Caco-2 (cell line): Measurements from ENCODE around the gene LEMD2. TPM values are rescaled to one million over a fixed set of nuclear protein-coding genes. Genes with fewer than 3 reads are reported as not detected.

ENCODE experiments used
- BruUV-seq: library from RNA; stranded (reverse); fragments of 400-500 nt; replicated peaks from 2 replicates; lab custom pipeline; 2021; lab: Mats Ljungman, UMichigan
- CTCF ChIA-PET: fragments of 300-600 bp; sonication (Branson Sonifier 250); formaldehyde crosslinking; loops from one replicate; lab custom pipeline; 2022; ENCODE audit warnings: antibody characterized with exemption; lab: Charles Lee
- POLR2A ChIA-PET: fragments of 300-600 bp; sonication (Branson Sonifier 250); formaldehyde crosslinking; loops from one replicate; lab custom pipeline; 2022; ENCODE audit warnings: antibody characterized with exemption; lab: Charles Lee
- DNase-seq, 2 experiments: peaks; one replicate each; pipeline versions ENCODE4 v3.0.0 to v3.0.0-alpha.2; 2020 to 2022
- H3K27me3 ChIP-seq: replicated peaks from 2 replicates; pipeline ENCODE4 v1.6.0; 2011; ENCODE audit warnings: low read length; ENCODE audit not compliant: control insufficient read depth, insufficient read depth
- H3K36me3 ChIP-seq: 2 replicates; pipeline ENCODE4 v1.5.1; 2011; ENCODE audit warnings: low read length; ENCODE audit not compliant: control insufficient read depth, insufficient read depth
- H3K4me1 ChIP-seq: fragments of 250-450 bp; sonication (Bioruptor Pico); 2 replicates; pipeline ENCODE4 v1.5.1; 2020; ENCODE audit warnings: mild to moderate bottlenecking
- H3K4me3 ChIP-seq: 2 replicates; pipeline ENCODE4 v1.5.1; 2011; ENCODE audit warnings: low read depth, mild to moderate bottlenecking, control low read depth, low read length
- H3K9me3 ChIP-seq: fragments of 250-450 bp; sonication (Bioruptor Pico); 2 replicates; pipeline ENCODE4 v1.5.1; 2020; ENCODE audit warnings: mild to moderate bottlenecking, moderate library complexity
- H3K27ac Mint-ChIP-seq: one replicate; pipeline ENCODE4 v1.8.0; 2022; ENCODE audit warnings: mixed read lengths; ENCODE audit not compliant: unreplicated experiment
- H3K27me3 Mint-ChIP-seq: one replicate; pipeline ENCODE4 v1.8.0; 2022; ENCODE audit warnings: mixed read lengths; ENCODE audit not compliant: insufficient read depth, unreplicated experiment
- H3K36me3 Mint-ChIP-seq: one replicate; pipeline ENCODE4 v1.8.0; 2022; ENCODE audit warnings: mild to moderate bottlenecking, mixed read lengths; ENCODE audit not compliant: insufficient read depth, unreplicated experiment
- H3K4me1 Mint-ChIP-seq: one replicate; pipeline ENCODE4 v1.8.0; 2022; ENCODE audit warnings: low read depth, mixed read lengths; ENCODE audit not compliant: unreplicated experiment
- H3K4me3 Mint-ChIP-seq: one replicate; pipeline ENCODE4 v1.8.0; 2022; ENCODE audit warnings: mild to moderate bottlenecking, moderate library complexity, mixed read lengths; ENCODE audit not compliant: unreplicated experiment
- H3K9me3 Mint-ChIP-seq: one replicate; pipeline ENCODE4 v1.8.0; 2022; ENCODE audit warnings: mixed read lengths; ENCODE audit not compliant: unreplicated experiment
- CTCF ChIP-seq, 2 experiments: fragments of 200-600 bp in 1 of 2; IDR thresholded peaks; 1 replicate in 1 of 2; 2 replicates in 1 of 2; pipeline versions ENCODE4 v1.5.1 to v1.8.0; 2011 to 2022; ENCODE audit warnings: antibody characterized with exemption in 1 of 2, control low read depth in 1 of 2, inconsistent platforms in 1 of 2, low read depth in 1 of 2, low read length in 1 of 2, mild to moderate bottlenecking in 1 of 2, moderate library complexity in 1 of 2; ENCODE audit not compliant: insufficient read depth in 1 of 2, severe bottlenecking in 1 of 2, unreplicated experiment in 1 of 2
- intact Hi-C: fragments of 100-400 bp; cut with micrococcal nuclease; formaldehyde crosslinking; loops from one replicate; pipeline ENCODE4 v1.10.0; 2022; ENCODE audit not compliant: unreplicated experiment
- total RNA-seq: library from RNA; stranded (reverse); gene quantifications from 2 replicates; pipeline ENCODE4 v1.2.3, GENCODE V29; 2022

The LEMD2 gene
- total RNA-seq, 1 experiment from 2014 or later, result 53.2 TPM

- BruUV-seq, result no TSS peak
- H3K27ac Mint-ChIP-seq, result no peak overlapping the region
- Histone ChIP-seq H3K36me3 (no peaks in the 10 kb centered on the region), H3K9me3 (no peaks in the 10 kb centered on the region), H3K27me3 (0 out of 2 replicates have a peak, but pooled peaks cover 1% of the 10 kb centered on the region), H3K4me3 (no peak overlapping the region), H3K4me1 (no peaks in the 10 kb centered on the region)
- no peaks in the 10 kb centered on the region for H3K36me3 Mint-ChIP-seq
- no peaks in the 10 kb centered on the region for H3K4me1 Mint-ChIP-seq
- intact Hi-C loops, result no loop called here
- DNase-seq, result no peak
- TF ChIP-seq CTCF (IDR thresholded peaks at IDR 0.05; ENCODE audit: insufficient read depth in 1 of 2, low read depth in 1 of 2, low read length in 1 of 2, severe bottlenecking in 1 of 2, unreplicated experiment in 1 of 2), result no peak
- H3K27me3 Mint-ChIP-seq, result no peaks in the 10 kb centered on the region
- ChIA-PET CTCF (no interaction called here), POLR2A (no interaction called here)
- H3K9me3 Mint-ChIP-seq, result no peaks in the 10 kb centered on the region
- H3K4me3 Mint-ChIP-seq, result no peak overlapping the region
Measured at GRCh38 chr6:33726696-33727095, 62.2 kb downstream of the LEMD2 start.

DNA sequence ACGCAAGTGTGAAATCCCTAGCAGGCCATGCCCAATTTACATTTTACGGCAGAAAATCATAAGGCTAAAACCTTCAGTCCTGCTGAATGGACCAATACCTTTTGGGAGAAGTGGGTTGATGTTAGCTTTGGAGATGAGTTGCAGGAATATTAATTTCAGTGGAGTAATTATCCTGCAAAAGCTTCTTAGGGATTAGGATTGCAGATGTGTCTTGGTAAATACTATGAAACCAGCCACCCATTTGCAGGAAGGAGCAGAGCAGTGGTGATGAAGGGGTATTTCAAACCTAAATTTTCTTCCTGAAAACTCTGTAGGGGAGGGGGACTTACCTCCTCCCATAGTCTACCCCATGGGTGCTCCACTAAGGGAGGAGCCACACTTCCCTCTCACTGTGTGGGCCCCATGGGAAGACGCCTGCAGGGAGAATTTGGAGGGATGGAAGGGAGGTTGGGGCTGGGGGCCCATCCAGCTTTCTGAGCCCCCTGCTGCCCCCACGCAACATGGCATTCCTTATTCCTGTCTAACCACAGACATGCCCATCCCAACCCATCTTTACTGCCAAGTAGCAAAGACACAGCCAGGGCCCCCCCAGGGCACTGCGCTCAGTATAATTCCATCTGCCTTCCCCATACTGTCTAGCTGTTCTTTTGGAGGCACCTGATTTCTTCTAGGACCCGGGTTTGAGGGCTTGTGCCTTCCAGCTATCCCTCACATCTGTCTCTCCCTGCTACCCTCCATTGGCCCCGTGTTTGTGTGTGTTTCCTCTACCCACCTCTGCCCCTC, 62.8 kb downstream of the LEMD2 start:
- Mint-ChIP-seq H3K27ac (no peak overlapping the region), H3K27me3 (no peaks in the 10 kb centered on the region), H3K36me3 (no peaks in the 10 kb centered on the region), H3K4me3 (no peak overlapping the region), H3K4me1 (no peaks in the 10 kb centered on the region), H3K9me3 (no peaks in the 10 kb centered on the region)
- DNase-seq, result no peak
- Histone ChIP-seq H3K36me3 (no peaks in the 10 kb centered on the region), H3K4me1 (no peaks in the 10 kb centered on the region), H3K27me3 (0 out of 2 replicates have a peak, but pooled peaks cover 1% of the 10 kb centered on the region), H3K4me3 (no peak overlapping the region), H3K9me3 (no peaks in the 10 kb centered on the region)
- ChIA-PET CTCF (interaction anchor here (0.6 to 1.4 kb wide), 3 partner anchors 15 to 26 kb away, joined by 3 to 7 read pairs (median 3); partner anchors contain the start of gene UQCC2), POLR2A (no interaction called here)
- intact Hi-C loops, result no loop called here
- TF ChIP-seq CTCF (IDR thresholded peaks at IDR 0.05; ENCODE audit: insufficient read depth in 1 of 2, low read depth in 1 of 2, low read length in 1 of 2, severe bottlenecking in 1 of 2, unreplicated experiment in 1 of 2), result no peak
- BruUV-seq, result no TSS peak

GRCh38 chr6:33725222-33725621, 63.7 kb downstream of the LEMD2 start:
- no peaks in the 10 kb centered on the region for H3K4me1 Mint-ChIP-seq
- no peak overlapping the region for H3K4me3 Mint-ChIP-seq
- ChIA-PET POLR2A (no interaction called here), CTCF (interaction anchor here (0.6 to 1.4 kb wide), 3 partner anchors 14 to 34 kb away, joined by 3 to 7 read pairs (median 3); partner anchors contain the start of gene UQCC2)
- no peaks in the 10 kb centered on the region for H3K36me3 Mint-ChIP-seq
- no peak overlapping the region for H3K27ac Mint-ChIP-seq
- no TSS peak for BruUV-seq
- H3K9me3 Mint-ChIP-seq, result no peaks in the 10 kb centered on the region
- intact Hi-C loops, result no loop called here
- H3K27me3 ChIP-seq, result 0 out of 2 replicates have a peak, but pooled peaks cover 1% of the 10 kb centered on the region
- H3K4me3 ChIP-seq, result no peak overlapping the region
- H3K4me1 ChIP-seq, result no peaks in the 10 kb centered on the region
- H3K27me3 Mint-ChIP-seq, result no peaks in the 10 kb centered on the region
- H3K9me3 ChIP-seq, result no peaks in the 10 kb centered on the region
- no peaks in the 10 kb centered on the region for H3K36me3 ChIP-seq
- DNase-seq, result no peak
- TF ChIP-seq CTCF (IDR thresholded peaks at IDR 0.05; ENCODE audit: insufficient read depth in 1 of 2, low read depth in 1 of 2, low read length in 1 of 2, severe bottlenecking in 1 of 2, unreplicated experiment in 1 of 2), result no peak
